KMS-11 (cell line): ENCODE results near the gene VWC2.

Experiments
- H2AFZ ChIP-seq: fragments of 200-600 bp; sonication (generic); 2 replicates; pipeline ENCODE4 v1.6.1; 2016; ENCODE audit warnings: antibody characterized with exemption, mixed run types, low read depth
- H3K27ac ChIP-seq: fragments of 200-600 bp; sonication (generic); 2 replicates; pipeline ENCODE4 v1.6.1; 2016; ENCODE audit warnings: mild to moderate bottlenecking, mixed run types
- H3K27me3 ChIP-seq: fragments of 200-600 bp; sonication (generic); 2 replicates; pipeline ENCODE4 v1.6.1; 2017; ENCODE audit warnings: mild to moderate bottlenecking, low read depth, mixed run types, moderate library complexity; ENCODE audit not compliant: insufficient read depth
- H3K36me3 ChIP-seq: fragments of 200-600 bp; sonication (generic); 2 replicates; pipeline ENCODE4 v1.6.1; 2017; ENCODE audit warnings: mild to moderate bottlenecking, mixed run types; ENCODE audit not compliant: insufficient read depth
- H3K4me1 ChIP-seq: fragments of 200-600 bp; sonication (generic); 2 replicates; pipeline ENCODE4 v1.6.1; 2016; ENCODE audit warnings: mild to moderate bottlenecking, low read depth, mixed run types; ENCODE audit not compliant: poor library complexity, severe bottlenecking
- H3K4me2 ChIP-seq: fragments of 200-600 bp; sonication (generic); 2 replicates; pipeline ENCODE4 v1.7.0; 2016; ENCODE audit warnings: mild to moderate bottlenecking, mixed run types
- H3K4me3 ChIP-seq: fragments of 200-600 bp; sonication (generic); IDR thresholded peaks from 2 replicates; pipeline ENCODE4 v1.6.1; 2017; ENCODE audit warnings: low read depth, low read length, mixed read lengths; ENCODE audit not compliant: insufficient read depth
- H3K79me2 ChIP-seq: fragments of 200-600 bp; sonication (generic); 2 replicates; pipeline ENCODE4 v1.6.1; 2016; ENCODE audit warnings: low read depth, mixed run types; ENCODE audit not compliant: insufficient read depth
- H3K9ac ChIP-seq: fragments of 200-600 bp; sonication (generic); 2 replicates; pipeline ENCODE4 v1.6.1; 2016; ENCODE audit warnings: mild to moderate bottlenecking, mixed run types
- H4K20me1 ChIP-seq: fragments of 200-600 bp; sonication (generic); 2 replicates; pipeline ENCODE4 v1.6.1; 2016; ENCODE audit warnings: mild to moderate bottlenecking, mixed run types; ENCODE audit not compliant: insufficient read depth
- TF ChIP-seq, protein P1 (sequence below): fragments of 200-600 bp; sonication (generic); conservative IDR thresholded peaks from 2 replicates; pipeline ENCODE4 v1.6.1; 2017; ENCODE audit warnings: low read depth, mild to moderate bottlenecking, antibody characterized with exemption, low read length, moderate library complexity, mixed read lengths

Gene VWC2

DNA sequence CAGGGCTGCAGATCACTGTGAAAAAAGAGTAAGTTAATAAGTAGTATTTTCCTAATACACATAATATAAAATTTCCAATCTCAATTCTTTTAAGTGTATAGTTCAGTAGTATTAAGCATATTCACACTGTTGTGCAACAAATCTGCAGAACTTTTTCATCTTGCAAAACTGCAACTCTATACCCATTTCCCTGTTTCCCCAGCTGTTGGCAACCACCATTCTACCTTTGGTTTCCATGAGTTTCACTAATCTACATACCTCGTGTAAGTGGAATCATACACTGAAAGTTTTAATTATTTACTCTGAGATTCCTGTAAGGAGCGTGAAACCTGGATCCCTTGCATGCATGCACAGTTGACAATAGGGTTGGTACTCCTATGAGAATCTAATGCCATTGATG, 164.2 kb downstream of the VWC2 start:
- no peak overlapping the region for H3K4me3 ChIP-seq
- H3K79me2 ChIP-seq = no peaks in the 10 kb centered on the region
- H3K9ac ChIP-seq = no peak overlapping the region
- no peaks in the 10 kb centered on the region for H3K36me3 ChIP-seq
- no peaks in the 10 kb centered on the region for H3K4me1 ChIP-seq
- no peak overlapping the region for H2AFZ ChIP-seq
- no peaks in the 10 kb centered on the region for H4K20me1 ChIP-seq
- H3K27ac ChIP-seq = no peak overlapping the region
- TF ChIP-seq, protein P1, sequence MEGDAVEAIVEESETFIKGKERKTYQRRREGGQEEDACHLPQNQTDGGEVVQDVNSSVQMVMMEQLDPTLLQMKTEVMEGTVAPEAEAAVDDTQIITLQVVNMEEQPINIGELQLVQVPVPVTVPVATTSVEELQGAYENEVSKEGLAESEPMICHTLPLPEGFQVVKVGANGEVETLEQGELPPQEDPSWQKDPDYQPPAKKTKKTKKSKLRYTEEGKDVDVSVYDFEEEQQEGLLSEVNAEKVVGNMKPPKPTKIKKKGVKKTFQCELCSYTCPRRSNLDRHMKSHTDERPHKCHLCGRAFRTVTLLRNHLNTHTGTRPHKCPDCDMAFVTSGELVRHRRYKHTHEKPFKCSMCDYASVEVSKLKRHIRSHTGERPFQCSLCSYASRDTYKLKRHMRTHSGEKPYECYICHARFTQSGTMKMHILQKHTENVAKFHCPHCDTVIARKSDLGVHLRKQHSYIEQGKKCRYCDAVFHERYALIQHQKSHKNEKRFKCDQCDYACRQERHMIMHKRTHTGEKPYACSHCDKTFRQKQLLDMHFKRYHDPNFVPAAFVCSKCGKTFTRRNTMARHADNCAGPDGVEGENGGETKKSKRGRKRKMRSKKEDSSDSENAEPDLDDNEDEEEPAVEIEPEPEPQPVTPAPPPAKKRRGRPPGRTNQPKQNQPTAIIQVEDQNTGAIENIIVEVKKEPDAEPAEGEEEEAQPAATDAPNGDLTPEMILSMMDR = no peak
- no peaks in the 10 kb centered on the region for H3K27me3 ChIP-seq
- H3K4me2 ChIP-seq = no peak overlapping the region
